WERI-Rb-1 (cell line): ENCODE results near the gene SASH1.

Experiments
- DNase-seq: peaks from one replicate; pipeline ENCODE4 v3.0.0-alpha.2; 2020
- H3K27ac ChIP-seq: fragments of 250-450 bp; sonication (Bioruptor Pico); 2 replicates; pipeline ENCODE4 v1.5.1; 2020; ENCODE audit warnings: mild to moderate bottlenecking, moderate library complexity
- H3K27me3 ChIP-seq: fragments of 250-450 bp; sonication (Bioruptor Pico); 2 replicates; pipeline ENCODE4 v1.5.1; 2021; ENCODE audit warnings: mild to moderate bottlenecking, low read depth, moderate library complexity; ENCODE audit not compliant: insufficient read depth, severe bottlenecking
- H3K36me3 ChIP-seq: fragments of 250-450 bp; sonication (Bioruptor Pico); 2 replicates; pipeline ENCODE4 v1.5.1; 2020; ENCODE audit warnings: mild to moderate bottlenecking, moderate library complexity
- H3K4me3 ChIP-seq: 2 replicates; pipeline ENCODE4 v1.5.1; 2011; ENCODE audit warnings: low read depth, mild to moderate bottlenecking, control low read depth, low read length
- H3K9me3 ChIP-seq: fragments of 250-450 bp; sonication (Bioruptor Pico); 2 replicates; pipeline ENCODE4 v1.5.1; 2021; ENCODE audit warnings: mild to moderate bottlenecking, moderate library complexity; ENCODE audit not compliant: severe bottlenecking
- TF ChIP-seq, protein P1 (sequence below): IDR thresholded peaks from 2 replicates; pipeline ENCODE4 v1.5.1; 2011; ENCODE audit warnings: low read depth, mild to moderate bottlenecking, control low read depth, inconsistent platforms, low read length

SASH1 gene

DNA sequence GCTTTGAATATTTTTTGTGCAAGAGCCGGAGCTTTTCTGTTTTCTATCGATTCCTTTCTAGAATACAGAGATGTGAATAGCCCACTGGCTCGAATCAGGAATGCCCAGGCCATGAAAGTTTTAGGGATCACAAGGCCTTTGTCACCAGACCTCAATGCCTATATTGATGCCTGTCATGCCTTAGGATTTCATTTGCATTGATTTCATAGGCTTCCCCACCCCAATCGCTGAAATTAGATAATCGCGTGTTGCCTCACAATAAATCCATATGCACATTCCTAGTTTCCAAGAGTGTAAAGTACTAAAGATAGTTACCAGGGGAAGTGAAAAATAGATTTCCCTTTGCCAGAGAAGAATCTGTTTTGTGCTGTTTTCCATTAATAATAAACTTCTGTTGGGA, 150.8 kb downstream of the SASH1 start:
- Histone ChIP-seq H3K4me3 (no peak overlapping the region), H3K27ac (no peak overlapping the region)
- no peak for DNase-seq

DNA sequence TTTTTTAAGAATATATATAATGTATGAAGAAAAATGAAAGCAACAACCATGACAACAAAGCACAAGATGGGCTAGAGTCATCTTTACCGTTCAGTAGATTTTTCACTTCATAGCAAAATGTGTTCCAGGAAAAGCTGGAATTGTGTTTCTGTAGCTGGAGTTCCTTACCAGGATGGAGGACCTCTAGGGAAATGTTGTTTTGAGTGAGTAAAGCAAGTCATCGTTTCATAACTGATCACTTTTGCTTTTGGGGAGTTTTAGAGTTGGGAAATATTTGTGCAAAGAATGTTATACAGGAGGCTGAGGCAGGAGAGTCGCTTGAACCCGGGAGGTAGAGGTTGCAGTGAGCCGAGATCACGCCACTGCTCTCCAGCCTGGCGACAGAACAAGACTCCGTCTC, 151.6 kb downstream of the SASH1 start:
- no peak overlapping the region for H3K27ac ChIP-seq
- no peaks in the 10 kb centered on the region for H3K27me3 ChIP-seq
- no peak overlapping the region for H3K4me3 ChIP-seq
- no peak for DNase-seq
- TF ChIP-seq, protein P1, sequence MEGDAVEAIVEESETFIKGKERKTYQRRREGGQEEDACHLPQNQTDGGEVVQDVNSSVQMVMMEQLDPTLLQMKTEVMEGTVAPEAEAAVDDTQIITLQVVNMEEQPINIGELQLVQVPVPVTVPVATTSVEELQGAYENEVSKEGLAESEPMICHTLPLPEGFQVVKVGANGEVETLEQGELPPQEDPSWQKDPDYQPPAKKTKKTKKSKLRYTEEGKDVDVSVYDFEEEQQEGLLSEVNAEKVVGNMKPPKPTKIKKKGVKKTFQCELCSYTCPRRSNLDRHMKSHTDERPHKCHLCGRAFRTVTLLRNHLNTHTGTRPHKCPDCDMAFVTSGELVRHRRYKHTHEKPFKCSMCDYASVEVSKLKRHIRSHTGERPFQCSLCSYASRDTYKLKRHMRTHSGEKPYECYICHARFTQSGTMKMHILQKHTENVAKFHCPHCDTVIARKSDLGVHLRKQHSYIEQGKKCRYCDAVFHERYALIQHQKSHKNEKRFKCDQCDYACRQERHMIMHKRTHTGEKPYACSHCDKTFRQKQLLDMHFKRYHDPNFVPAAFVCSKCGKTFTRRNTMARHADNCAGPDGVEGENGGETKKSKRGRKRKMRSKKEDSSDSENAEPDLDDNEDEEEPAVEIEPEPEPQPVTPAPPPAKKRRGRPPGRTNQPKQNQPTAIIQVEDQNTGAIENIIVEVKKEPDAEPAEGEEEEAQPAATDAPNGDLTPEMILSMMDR = no peak
- no peaks in the 10 kb centered on the region for H3K9me3 ChIP-seq
- no peaks in the 10 kb centered on the region; the same call in none of the 2 replicates for H3K36me3 ChIP-seq

More for the DNA sequence above, 150.8 kb downstream of the SASH1 start:
- peaks cover 2% of the 10 kb centered on the region for H3K36me3 ChIP-seq
- no peaks in the 10 kb centered on the region for H3K27me3 ChIP-seq
- no peaks in the 10 kb centered on the region for H3K9me3 ChIP-seq
- TF ChIP-seq, protein P1 = no peak

DNA sequence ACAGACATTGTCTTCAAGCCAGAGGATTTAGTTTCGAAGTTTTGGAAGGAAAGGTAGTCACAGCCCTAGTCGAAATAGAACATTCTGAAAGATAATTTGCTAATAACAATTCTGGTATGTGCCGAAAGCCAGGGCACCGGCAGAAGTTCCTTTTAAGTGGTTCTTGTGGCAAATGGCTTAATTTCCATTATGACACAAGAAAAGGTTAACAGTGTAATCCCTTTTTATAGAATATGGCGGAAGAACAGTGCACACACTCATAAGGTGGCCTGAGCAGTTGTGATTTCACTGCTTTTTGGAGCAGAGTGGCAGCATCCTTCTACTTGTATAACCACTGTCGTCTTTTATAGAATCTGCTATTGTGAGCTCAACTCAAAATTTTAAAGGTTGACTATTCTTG, 152.4 kb downstream of the SASH1 start:
- Histone ChIP-seq H3K4me3 (no peak overlapping the region), H3K36me3 (no peaks in the 10 kb centered on the region; the same call in none of the 2 replicates), H3K27me3 (no peaks in the 10 kb centered on the region), H3K27ac (no peak overlapping the region), H3K9me3 (no peaks in the 10 kb centered on the region)
- TF ChIP-seq, protein P1 = no peak
- no peak for DNase-seq

DNA sequence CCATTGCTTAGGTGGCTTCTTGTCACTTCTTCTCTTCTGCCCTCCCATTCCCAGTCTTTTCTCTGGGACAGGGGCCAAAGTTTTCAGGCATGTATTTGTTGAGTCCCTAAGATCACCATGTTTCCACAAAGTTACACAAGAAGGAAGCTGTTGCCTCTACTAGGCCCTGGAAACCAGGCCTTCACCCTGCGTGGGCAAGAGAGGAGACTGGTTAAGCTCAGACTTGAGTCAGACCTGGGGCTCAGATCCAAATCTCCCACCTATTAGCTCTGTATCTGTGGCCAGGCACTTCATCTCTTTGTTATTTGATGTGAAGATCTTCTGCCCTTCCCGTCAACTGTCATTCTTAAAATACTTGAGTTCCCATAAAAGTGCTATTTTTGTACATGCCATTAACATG, 154.6 kb downstream of the SASH1 start:
- TF ChIP-seq, protein P1 = no peak

DNA sequence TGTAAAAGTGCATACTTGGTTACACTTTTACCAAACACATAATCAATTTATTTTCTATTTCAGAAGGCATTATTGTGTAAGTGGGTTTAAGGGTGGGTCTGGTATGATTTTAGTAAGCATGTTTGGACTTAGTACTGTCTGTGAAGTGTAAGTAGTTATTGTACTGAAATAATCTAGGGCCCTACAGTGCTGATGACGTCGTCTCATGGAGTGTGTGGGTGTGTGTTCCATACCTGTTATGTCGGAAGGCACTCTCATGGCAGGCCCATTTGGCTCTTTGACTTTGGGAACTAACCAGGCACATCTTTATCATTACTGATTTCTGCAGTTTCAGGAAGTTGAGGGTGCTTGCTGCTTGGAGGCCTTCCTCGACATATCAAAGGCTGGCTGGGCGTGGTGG, 155.1 kb downstream of the SASH1 start:
- TF ChIP-seq, protein P1 = no peak
- H3K9me3 ChIP-seq = no peaks in the 10 kb centered on the region
- no peaks in the 10 kb centered on the region for H3K27me3 ChIP-seq
- DNase-seq = no peak
- no peak overlapping the region for H3K27ac ChIP-seq
- no peak overlapping the region for H3K4me3 ChIP-seq
- peaks cover 4% of the 10 kb centered on the region for H3K36me3 ChIP-seq

More for the DNA sequence above, 154.6 kb downstream of the SASH1 start:
- Histone ChIP-seq H3K27ac (no peak overlapping the region), H3K9me3 (no peaks in the 10 kb centered on the region), H3K4me3 (no peak overlapping the region), H3K36me3 (peaks cover 4% of the 10 kb centered on the region), H3K27me3 (no peaks in the 10 kb centered on the region)
- DNase-seq = no peak

DNA sequence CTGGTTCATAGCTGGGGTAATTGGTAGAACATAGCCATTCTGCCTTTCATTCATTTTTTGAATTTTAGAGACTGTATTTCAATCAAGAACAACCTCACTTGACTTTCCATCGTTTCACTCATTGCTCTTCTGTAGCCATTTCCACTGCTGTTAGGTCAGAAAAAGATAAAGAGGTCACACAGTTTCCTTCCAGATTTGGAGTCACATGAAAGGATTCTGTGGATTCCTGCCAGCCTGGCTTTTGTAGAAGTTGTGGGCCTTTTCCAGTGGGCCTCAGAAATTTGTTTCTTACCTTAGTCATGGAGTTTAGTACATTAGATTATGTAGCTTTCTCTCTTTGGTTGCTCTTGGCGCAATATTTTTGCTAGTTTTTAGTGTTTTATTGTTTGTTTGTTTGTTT, 157.8 kb downstream of the SASH1 start:
- DNase-seq = no peak
- Histone ChIP-seq H3K36me3 (peaks cover 4% of the 10 kb centered on the region), H3K4me3 (no peak overlapping the region), H3K27me3 (no peaks in the 10 kb centered on the region), H3K27ac (no peak overlapping the region), H3K9me3 (no peaks in the 10 kb centered on the region)
- TF ChIP-seq, protein P1 = no peak
